GM23338 (cell line): ENCODE results near the gene BCL11B. TPM values are rescaled to one million over a fixed set of nuclear protein-coding genes. Genes with fewer than 3 reads are reported as not detected.

ENCODE experiments used
- ATAC-seq: fragments of 200-7000 bp; cut with Tn5 transposase; 3 replicates; pipeline ENCODE4 v1.9.1; 2020
- DNase-seq: peaks from one replicate; pipeline ENCODE4 v3.0.0-alpha.2; 2015; ENCODE audit warnings: low spot score
- H2AFZ ChIP-seq: fragments of 200-600 bp; sonication (generic); 2 replicates; pipeline ENCODE4 v1.8.0; 2016; ENCODE audit warnings: antibody characterized with exemption, mild to moderate bottlenecking, moderate library complexity
- H3F3A ChIP-seq: fragments of 200-600 bp; sonication (generic); replicated peaks from 2 replicates; pipeline ENCODE4 v1.8.0; 2017; ENCODE audit warnings: antibody characterized with exemption, mixed run types, low read depth
- H3K27ac ChIP-seq: fragments of 200-600 bp; sonication (generic); 2 replicates; pipeline ENCODE4 v1.6.1; 2016; ENCODE audit warnings: low read depth
- H3K27me3 ChIP-seq: fragments of 200-600 bp; sonication (generic); 2 replicates; pipeline ENCODE4 v1.8.0; 2016; ENCODE audit warnings: mild to moderate bottlenecking, mixed run types, moderate library complexity; ENCODE audit not compliant: insufficient read depth
- H3K36me3 ChIP-seq: fragments of 200-600 bp; sonication (generic); 2 replicates; pipeline ENCODE4 v1.8.0; 2016; ENCODE audit warnings: mild to moderate bottlenecking; ENCODE audit not compliant: insufficient read depth
- H3K4me1 ChIP-seq: fragments of 200-600 bp; sonication (generic); 2 replicates; pipeline ENCODE4 v1.8.0; 2016; ENCODE audit warnings: mild to moderate bottlenecking, moderate library complexity; ENCODE audit not compliant: insufficient read depth
- H3K4me2 ChIP-seq: fragments of 200-600 bp; sonication (generic); 2 replicates; pipeline ENCODE4 v1.7.1; 2017; ENCODE audit warnings: mixed run types
- H3K4me3 ChIP-seq: fragments of 200-600 bp; sonication (generic); 2 replicates; pipeline ENCODE4 v1.6.1; 2016; ENCODE audit warnings: mixed run types
- H3K79me2 ChIP-seq: fragments of 200-600 bp; sonication (generic); replicated peaks from 2 replicates; pipeline ENCODE4 v1.8.0; 2017; ENCODE audit warnings: mild to moderate bottlenecking; ENCODE audit not compliant: insufficient read depth
- H3K9me2 ChIP-seq: fragments of 200-600 bp; sonication (generic); 2 replicates; pipeline ENCODE4 v1.8.0; 2017; ENCODE audit not compliant: insufficient read depth
- H4K20me1 ChIP-seq: fragments of 200-600 bp; sonication (generic); replicated peaks from 2 replicates; pipeline ENCODE4 v1.8.0; 2017; ENCODE audit warnings: mild to moderate bottlenecking; ENCODE audit not compliant: insufficient read depth
- H3K27ac Mint-ChIP-seq: 2 replicates; pipeline ENCODE4 v1.8.0; 2020; ENCODE audit warnings: inconsistent platforms, mild to moderate bottlenecking, moderate library complexity, mixed read lengths
- H3K27me3 Mint-ChIP-seq: 3 replicates; pipeline ENCODE4 v1.8.0; 2022; ENCODE audit warnings: low read depth, mild to moderate bottlenecking, moderate library complexity, mixed read lengths, inconsistent platforms; ENCODE audit not compliant: insufficient read depth, poor library complexity
- H3K36me3 Mint-ChIP-seq: 3 replicates; pipeline ENCODE4 v1.8.0; 2021; ENCODE audit warnings: low read depth, mild to moderate bottlenecking, inconsistent platforms, moderate library complexity, mixed read lengths
- H3K4me1 Mint-ChIP-seq: 3 replicates; pipeline ENCODE4 v1.8.0; 2020; ENCODE audit warnings: mild to moderate bottlenecking, inconsistent platforms, mixed read lengths
- H3K4me3 Mint-ChIP-seq: 3 replicates; pipeline ENCODE4 v1.8.0; 2021; ENCODE audit warnings: moderate library complexity, mild to moderate bottlenecking, inconsistent platforms, mixed read lengths
- H3K9me3 Mint-ChIP-seq: 3 replicates; pipeline ENCODE4 v1.8.0; 2020; ENCODE audit warnings: moderate library complexity, mild to moderate bottlenecking, inconsistent platforms, mixed read lengths
- CREB1 ChIP-seq: fragments of 250-450 bp; sonication (Bioruptor Pico); IDR thresholded peaks from 2 replicates; pipeline ENCODE4 v1.5.0; 2020; ENCODE audit warnings: low read depth, mild to moderate bottlenecking, moderate library complexity
- CTCF ChIP-seq, 2 experiments: fragments of 200-600 bp in 1 of 2; sonication (generic) in 1 of 2; conservative IDR thresholded peaks; 2 replicates each; pipeline versions ENCODE4 v1.5.1 to v1.6.1; 2016 to 2017; ENCODE audit warnings: antibody characterized with exemption in 2 of 2, low read depth in 2 of 2, mild to moderate bottlenecking in 2 of 2, moderate library complexity in 1 of 2
- POLR2AphosphoS5 ChIP-seq: IDR thresholded peaks from 2 replicates; pipeline ENCODE4 v1.6.1; 2016; ENCODE audit warnings: antibody characterized with exemption, low read depth
- ZNF114 ChIP-seq: fragments of 250-450 bp; sonication (Bioruptor Pico); IDR thresholded peaks from 2 replicates; pipeline ENCODE4 v1.5.0; 2020; ENCODE audit warnings: mild to moderate bottlenecking, moderate library complexity
- polyA plus RNA-seq: library from polyadenylated mRNA; unstranded; fragments of >200 nt; fragmentation: Nextera tagmentation; extraction: Ambion mirVana; gene quantifications from 2 replicates; pipeline ENCODE4 v1.2.1, GENCODE V29; 2016
- total RNA-seq: library from RNA; depleted of rRNA; stranded (reverse); fragments of >200 nt; shearing (Covaris generic); gene quantifications from 2 replicates; pipeline ENCODE4 v1.2.3, GENCODE V29; 2014

Gene BCL11B
- total and polyA plus RNA-seq, 2 experiments from 2014 or later, result 2.4 to 6.7 TPM

GRCh38 chr14:99247101-99247729 is 24.8 kb downstream of the BCL11B start:
- peak overlapping the region; percentile 81 for H3K4me3 Mint-ChIP-seq
- peak overlapping the region; percentile 97 for H3K27ac ChIP-seq
- peaks cover 19% of the 10 kb centered on the region for H3K27me3 Mint-ChIP-seq
- peaks cover 74% of the 10 kb centered on the region for H3K79me2 ChIP-seq
- peaks cover 3% of the 10 kb centered on the region for H4K20me1 ChIP-seq
- H3K27me3 ChIP-seq, result no peaks in the 10 kb centered on the region
- H3F3A ChIP-seq, result peaks cover 13% of the 10 kb centered on the region
- TF ChIP-seq ZNF114 (CRISPR knock-in tag) (no peak), POLR2AphosphoS5 (peak; percentile 5; the same call in 1 of the 2 replicates), CREB1 (CRISPR knock-in tag) (no peak)
- peak overlapping the region; percentile 76 for H3K27ac Mint-ChIP-seq
- H3K9me3 Mint-ChIP-seq, result no peaks in the 10 kb centered on the region; the same call in 2 of the 3 replicates
- H3K4me3 ChIP-seq, result peak overlapping the region; percentile 77
- ATAC-seq (peak; percentile 6), DNase-seq (peak; percentile 35)
- H3K4me1 ChIP-seq, result peaks cover 48% of the 10 kb centered on the region
- peaks cover 64% of the 10 kb centered on the region for H3K4me1 Mint-ChIP-seq
- no peaks in the 10 kb centered on the region for H3K9me2 ChIP-seq
- H2AFZ ChIP-seq, result no peak overlapping the region
- no peaks in the 10 kb centered on the region for H3K36me3 ChIP-seq
- H3K4me2 ChIP-seq, result peak overlapping the region; percentile 81
- peaks cover 3% of the 10 kb centered on the region; the same call in 2 of the 3 replicates for H3K36me3 Mint-ChIP-seq

GRCh38 chr14:99246536-99247097 is 25.4 kb downstream of the BCL11B start:
- no peaks in the 10 kb centered on the region; the same call in 2 of the 3 replicates for H3K9me3 Mint-ChIP-seq
- DNase-seq (peak; percentile 73), ATAC-seq (peak; percentile 33)
- peaks cover 13% of the 10 kb centered on the region for H3F3A ChIP-seq
- peak overlapping the region; percentile 97 for H3K27ac ChIP-seq
- 0 out of 2 replicates have a peak overlapping the region, but pooled peaks have one; percentile 43 for H2AFZ ChIP-seq
- peaks cover 3% of the 10 kb centered on the region; the same call in 2 of the 3 replicates for H3K36me3 Mint-ChIP-seq
- TF ChIP-seq CTCF (conservative IDR thresholded peaks at IDR 0.05; ENCODE audit: low read depth in 2 of 2) (0 out of 4 replicates have a peak, but pooled peaks of 1 of the 2 experiments have one; percentile 13), POLR2AphosphoS5 (no peak)
- H3K27ac Mint-ChIP-seq, result peak overlapping the region; percentile 76
- no peaks in the 10 kb centered on the region for H3K27me3 ChIP-seq
- H3K4me1 Mint-ChIP-seq, result peaks cover 70% of the 10 kb centered on the region
- H3K4me3 ChIP-seq, result peak overlapping the region; percentile 77
- peaks cover 19% of the 10 kb centered on the region for H3K27me3 Mint-ChIP-seq
- H3K36me3 ChIP-seq, result no peaks in the 10 kb centered on the region
- no peaks in the 10 kb centered on the region for H3K9me2 ChIP-seq
- no peaks in the 10 kb centered on the region; the same call in none of the 2 replicates for H4K20me1 ChIP-seq
- peak overlapping the region; percentile 81 for H3K4me3 Mint-ChIP-seq
- peaks cover 52% of the 10 kb centered on the region for H3K4me1 ChIP-seq
- peak overlapping the region; percentile 81 for H3K4me2 ChIP-seq
- peaks cover 74% of the 10 kb centered on the region for H3K79me2 ChIP-seq
